Osteocyte (in vitro differentiated cells): Measurements from ENCODE around the gene PAQR4. TPM values are rescaled to one million over a fixed set of nuclear protein-coding genes. Genes with fewer than 3 reads are reported as not detected.
"Not testable (repeated sequence)": the region's sequence is repeated elsewhere in the genome, so short reads cannot be mapped to it uniquely, and the experiment has no call there.

Experiments used
- DNase-seq: peaks from one replicate; pipeline ENCODE4 v3.0.0; 2021; ENCODE audit warnings: mixed read lengths; ENCODE audit not compliant: unreplicated experiment; ENCODE audit errors: extremely low spot score
- H3K27ac Mint-ChIP-seq: one replicate; pipeline ENCODE4 v1.8.0; 2021; ENCODE audit warnings: mild to moderate bottlenecking, mixed read lengths; ENCODE audit not compliant: unreplicated experiment
- H3K27me3 Mint-ChIP-seq: one replicate; pipeline ENCODE4 v1.8.0; 2021; ENCODE audit warnings: mixed read lengths; ENCODE audit not compliant: unreplicated experiment
- H3K36me3 Mint-ChIP-seq: one replicate; pipeline ENCODE4 v1.8.0; 2021; ENCODE audit warnings: mixed read lengths; ENCODE audit not compliant: unreplicated experiment
- H3K4me1 Mint-ChIP-seq: one replicate; pipeline ENCODE4 v1.8.0; 2021; ENCODE audit warnings: mixed read lengths; ENCODE audit not compliant: unreplicated experiment
- H3K4me3 Mint-ChIP-seq: one replicate; pipeline ENCODE4 v1.8.0; 2021; ENCODE audit warnings: mild to moderate bottlenecking, moderate library complexity, mixed read lengths; ENCODE audit not compliant: unreplicated experiment
- H3K9me3 Mint-ChIP-seq: one replicate; pipeline ENCODE4 v1.8.0; 2021; ENCODE audit warnings: mixed read lengths; ENCODE audit not compliant: unreplicated experiment
- CTCF ChIP-seq: fragments of 200-600 bp; sonication (generic); IDR thresholded peaks from 2 replicates; pipeline ENCODE4 v1.5.0; 2021; ENCODE audit warnings: antibody characterized with exemption, mild to moderate bottlenecking, moderate library complexity
- total RNA-seq: library from RNA; stranded (reverse); gene quantifications from 2 replicates; pipeline ENCODE4 v1.2.1, GENCODE V29; 2021

Gene PAQR4
- total RNA-seq, 1 donor from 2014 or later: 8.4 TPM

- Mint-ChIP-seq H3K9me3 (no peaks in the 10 kb centered on the region), H3K4me3 (no peak overlapping the region), H3K27me3 (no peaks in the 10 kb centered on the region), H3K4me1 (no peaks in the 10 kb centered on the region), H3K36me3 (peaks cover 43% of the 10 kb centered on the region), H3K27ac (no peak overlapping the region)
- no peak for TF ChIP-seq CTCF
- DNase-seq: no peak
These were observed 27.1 kb upstream of the PAQR4 start for GRCh38 chr16:2942045-2942444.

GRCh38 chr16:2943716-2944115 lies 25.4 kb upstream of the PAQR4 start:
- H3K4me3 Mint-ChIP-seq, H3K27me3 Mint-ChIP-seq, H3K9me3 Mint-ChIP-seq: not testable (repeated sequence)

GRCh38 chr16:2946649-2947048 lies 22.5 kb upstream of the PAQR4 start:
- DNase-seq: no peak
- Mint-ChIP-seq H3K27ac (no peak overlapping the region), H3K27me3 (no peaks in the 10 kb centered on the region), H3K9me3 (no peaks in the 10 kb centered on the region), H3K36me3 (peaks cover 33% of the 10 kb centered on the region), H3K4me1 (no peaks in the 10 kb centered on the region), H3K4me3 (no peak overlapping the region)
- TF ChIP-seq CTCF: no peak

More at GRCh38 chr16:2943716-2944115, 25.4 kb upstream of the PAQR4 start:
- peaks cover 43% of the 10 kb centered on the region for H3K36me3 Mint-ChIP-seq
- not testable (repeated sequence) for DNase-seq, H3K4me1 Mint-ChIP-seq, H3K27ac Mint-ChIP-seq

GRCh38 chr16:2948807-2949704 lies 20.1 kb upstream of the PAQR4 start:
- Mint-ChIP-seq H3K27me3 (no peaks in the 10 kb centered on the region), H3K4me1 (no peaks in the 10 kb centered on the region), H3K4me3 (no peak overlapping the region), H3K27ac (no peak overlapping the region), H3K36me3 (peaks cover 17% of the 10 kb centered on the region), H3K9me3 (no peaks in the 10 kb centered on the region)
- TF ChIP-seq CTCF: no peak
- no peak for DNase-seq

- no peak for TF ChIP-seq CTCF
- Mint-ChIP-seq H3K27me3 (no peaks in the 10 kb centered on the region), H3K9me3 (no peaks in the 10 kb centered on the region), H3K4me1 (no peaks in the 10 kb centered on the region), H3K36me3 (peaks cover 17% of the 10 kb centered on the region), H3K27ac (no peak overlapping the region), H3K4me3 (no peak overlapping the region)
- no peak for DNase-seq
These were observed 19.3 kb upstream of the PAQR4 start for GRCh38 chr16:2949705-2950352.
